ENCODE data around the gene PALM. TPM values are rescaled to one million over a fixed set of nuclear protein-coding genes. Genes with fewer than 3 reads are reported as not detected.
A peak's percentile ranks its signal among the peaks of the same experiment; 100 is the strongest.

The PALM gene
- total and polyA plus RNA-seq, 5 donors = 30.3 to 84.9 (median 41.5) TPM

- Histone ChIP-seq H3K4me3 (ENCODE audit: low read length) (peak overlapping the region; percentile 53), H3K27me3 (ENCODE audit: control insufficient read depth, insufficient read depth) (no peaks in the 10 kb centered on the region), H3K4me1 (ENCODE audit: control insufficient read depth, insufficient read depth, low read length) (no peaks in the 10 kb centered on the region), H3K27ac (ENCODE audit: low read length) (peak overlapping the region; percentile 90), H3K9me3 (ENCODE audit: control insufficient read depth, low read length) (no peaks in the 10 kb centered on the region)
- ATAC-seq = peak; percentile 80 to 88
- DNase-seq = peak; percentile 100
- WGBS = under 1% methylated on average over 70 of the region's 70 CpGs
- intact Hi-C loops (cut with DNase I) = no loop called here
Measured at GRCh38 chr19:680287-681028, 28.3 kb upstream of the PALM start.

GRCh38 chr19:681029-682019 is 27.4 kb upstream of the PALM start:
- peak in 2 of 3 donors; percentile 87 to 95 for DNase-seq
- Histone ChIP-seq H3K9me3 (ENCODE audit: control insufficient read depth, low read length) (no peaks in the 10 kb centered on the region), H3K4me1 (ENCODE audit: control insufficient read depth, insufficient read depth, low read length) (no peaks in the 10 kb centered on the region), H3K27me3 (ENCODE audit: control insufficient read depth, insufficient read depth) (no peaks in the 10 kb centered on the region), H3K4me3 (ENCODE audit: low read length) (peak overlapping the region; percentile 42), H3K27ac (ENCODE audit: low read length) (no peak overlapping the region)
- intact Hi-C loops (cut with DNase I) = no loop called here
- 67% methylated on average over 54 of the region's 54 CpGs for WGBS
- peak in 1 of 2 donors; percentile 0 for ATAC-seq

GRCh38 chr19:682678-683320 is 25.9 kb upstream of the PALM start:
- Histone ChIP-seq H3K4me3 (ENCODE audit: low read length) (no peak overlapping the region), H3K4me1 (ENCODE audit: control insufficient read depth, insufficient read depth, low read length) (no peaks in the 10 kb centered on the region), H3K27me3 (ENCODE audit: control insufficient read depth, insufficient read depth) (no peaks in the 10 kb centered on the region), H3K9me3 (ENCODE audit: control insufficient read depth, low read length) (no peaks in the 10 kb centered on the region), H3K27ac (ENCODE audit: low read length) (no peak overlapping the region)
- ATAC-seq = no peak
- DNase-seq = peak in 2 of 3 donors; percentile 73
- intact Hi-C loops (cut with DNase I) = no loop called here
- WGBS = 80% methylated on average over 25 of the region's 25 CpGs

GRCh38 chr19:685454-685931 is 23.2 kb upstream of the PALM start:
- WGBS = 80% methylated on average over 31 of the region's 31 CpGs
- Histone ChIP-seq H3K4me3 (ENCODE audit: low read length) (no peak overlapping the region), H3K9me3 (ENCODE audit: control insufficient read depth, low read length) (no peaks in the 10 kb centered on the region), H3K4me1 (ENCODE audit: control insufficient read depth, insufficient read depth, low read length) (no peaks in the 10 kb centered on the region), H3K27ac (ENCODE audit: low read length) (no peak overlapping the region), H3K27me3 (ENCODE audit: control insufficient read depth, insufficient read depth) (no peaks in the 10 kb centered on the region)
- intact Hi-C loops (cut with DNase I) = no loop called here
- ATAC-seq = no peak
- peak in 2 of 3 donors; percentile 41 to 63 for DNase-seq

- H3K27me3 ChIP-seq (ENCODE audit: control insufficient read depth, insufficient read depth) = no peaks in the 10 kb centered on the region
- H3K4me3 ChIP-seq (ENCODE audit: low read length) = no peak overlapping the region
- 67% methylated on average over 17 of the region's 17 CpGs for WGBS
- no peak for ATAC-seq
- no peaks in the 10 kb centered on the region for H3K9me3 ChIP-seq (ENCODE audit: control insufficient read depth, low read length)
- intact Hi-C loops (cut with DNase I) = no loop called here
- DNase-seq = peak in 2 of 3 donors; percentile 42 to 62
- H3K27ac ChIP-seq (ENCODE audit: low read length) = no peak overlapping the region
- no peaks in the 10 kb centered on the region for H3K4me1 ChIP-seq (ENCODE audit: control insufficient read depth, insufficient read depth, low read length)
Measured at GRCh38 chr19:686589-687297, 22.0 kb upstream of the PALM start.

- intact Hi-C loops (cut with DNase I) = no loop called here
- no peak overlapping the region for H3K4me3 ChIP-seq (ENCODE audit: low read length)
- DNase-seq (peak in 1 of 3 donors; percentile 48), ATAC-seq (no peak)
- WGBS = 91% methylated on average over 11 of the region's 11 CpGs
- no peak overlapping the region for H3K27ac ChIP-seq (ENCODE audit: low read length)
- no peaks in the 10 kb centered on the region for H3K4me1 ChIP-seq (ENCODE audit: control insufficient read depth, insufficient read depth, low read length)
- H3K27me3 ChIP-seq (ENCODE audit: control insufficient read depth, insufficient read depth) = no peaks in the 10 kb centered on the region
- no peaks in the 10 kb centered on the region for H3K9me3 ChIP-seq (ENCODE audit: control insufficient read depth, low read length)
Measured at GRCh38 chr19:687569-688166, 21.1 kb upstream of the PALM start.

- peak in 2 of 3 donors; percentile 59 to 74 for DNase-seq
- Histone ChIP-seq H3K9me3 (ENCODE audit: control insufficient read depth, low read length) (no peaks in the 10 kb centered on the region), H3K4me1 (ENCODE audit: control insufficient read depth, insufficient read depth, low read length) (no peaks in the 10 kb centered on the region), H3K27me3 (ENCODE audit: control insufficient read depth, insufficient read depth) (no peaks in the 10 kb centered on the region), H3K27ac (ENCODE audit: low read length) (no peak overlapping the region), H3K4me3 (ENCODE audit: low read length) (no peak overlapping the region)
- 62% methylated on average over 15 of the region's 15 CpGs for WGBS
- ATAC-seq = no peak
- intact Hi-C loops (cut with DNase I) = no loop called here
Measured at GRCh38 chr19:688214-688613, 20.5 kb upstream of the PALM start.

GRCh38 chr19:688992-689391 is 19.7 kb upstream of the PALM start:
- no peak for ATAC-seq
- H3K27ac ChIP-seq (ENCODE audit: low read length) = no peak overlapping the region
- no peaks in the 10 kb centered on the region for H3K4me1 ChIP-seq (ENCODE audit: control insufficient read depth, insufficient read depth, low read length)
- H3K9me3 ChIP-seq (ENCODE audit: control insufficient read depth, low read length) = no peaks in the 10 kb centered on the region
- H3K27me3 ChIP-seq (ENCODE audit: control insufficient read depth, insufficient read depth) = no peaks in the 10 kb centered on the region
- no peak for DNase-seq
- H3K4me3 ChIP-seq (ENCODE audit: low read length) = no peak overlapping the region
- intact Hi-C loops (cut with DNase I) = no loop called here
- WGBS = 86% methylated on average over 17 of the region's 17 CpGs

GRCh38 chr19:690203-690602 is 18.5 kb upstream of the PALM start:
- H3K4me3 ChIP-seq (ENCODE audit: low read length) = no peak overlapping the region
- no peak overlapping the region for H3K27ac ChIP-seq (ENCODE audit: low read length)
- H3K9me3 ChIP-seq (ENCODE audit: control insufficient read depth, low read length) = no peaks in the 10 kb centered on the region
- intact Hi-C loops (cut with DNase I) = no loop called here
- no peaks in the 10 kb centered on the region for H3K4me1 ChIP-seq (ENCODE audit: control insufficient read depth, insufficient read depth, low read length)
- 50% methylated on average over 18 of the region's 18 CpGs for WGBS
- H3K27me3 ChIP-seq (ENCODE audit: control insufficient read depth, insufficient read depth) = no peaks in the 10 kb centered on the region
- ATAC-seq (peak; percentile 58 to 64), DNase-seq (peak; percentile 74 to 89 (median 86))
